Glomerular visceral epithelial cell (primary cell): ENCODE results near the gene SLX4.

ENCODE experiments used
- DNase-seq: peaks from one replicate; pipeline ENCODE4 v3.0.0-alpha.2; 2016; ENCODE audit errors: extremely low spot score

SLX4 gene

DNA sequence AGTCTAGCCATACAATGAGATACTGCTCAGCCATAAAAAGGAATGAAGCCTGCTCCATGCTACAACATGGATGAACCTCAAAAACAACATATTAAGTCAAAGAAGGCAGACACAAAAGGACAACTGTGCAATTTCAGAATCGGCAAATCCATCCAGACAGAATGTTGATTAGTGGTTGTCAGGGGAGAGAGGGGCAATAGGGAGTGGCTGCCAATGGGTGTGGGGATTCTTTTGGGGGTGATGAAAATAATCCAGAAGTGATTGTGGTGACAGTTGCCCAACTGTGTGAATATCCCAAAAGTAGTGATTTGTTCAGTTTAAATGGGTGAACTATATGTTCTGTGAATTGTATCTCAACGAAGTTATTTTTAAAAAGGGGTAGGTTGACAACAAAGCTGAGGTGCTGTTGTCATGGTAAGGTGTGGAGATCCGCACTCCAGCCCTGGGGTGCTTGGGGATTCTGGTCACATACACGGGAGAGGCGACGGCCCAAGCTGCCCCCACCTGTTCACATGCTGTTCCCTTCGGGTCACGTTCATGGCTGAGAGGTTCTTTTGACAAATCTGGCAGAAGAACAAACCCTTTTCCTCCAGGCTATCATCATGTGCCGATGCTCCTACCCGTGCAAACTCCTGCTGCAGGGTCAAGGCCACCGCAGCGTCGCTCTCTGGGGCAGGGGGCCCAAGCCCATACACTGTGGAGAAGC is 9.6 kb downstream of the SLX4 start:
- DNase-seq: no peak

DNA sequence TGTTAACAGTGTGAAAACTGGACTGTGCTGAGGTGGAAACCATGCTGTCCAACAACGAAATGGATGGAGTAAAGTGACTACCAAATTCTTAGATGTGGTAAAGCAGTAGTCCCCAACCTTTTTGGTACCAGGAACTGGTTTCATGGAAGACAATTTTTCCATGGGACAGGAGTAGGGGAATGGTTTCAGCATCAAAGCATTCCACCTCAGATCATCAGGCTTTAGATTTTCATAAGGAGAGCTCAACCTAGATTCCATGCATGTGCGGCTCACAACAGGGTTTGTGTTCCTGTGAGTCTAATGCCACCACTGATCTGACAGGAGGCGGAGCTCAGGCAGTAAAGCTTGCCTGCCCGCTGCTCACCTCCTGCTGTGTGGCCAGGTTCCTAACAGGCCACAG is 11.5 kb downstream of the SLX4 start:
- no peak for DNase-seq

DNA sequence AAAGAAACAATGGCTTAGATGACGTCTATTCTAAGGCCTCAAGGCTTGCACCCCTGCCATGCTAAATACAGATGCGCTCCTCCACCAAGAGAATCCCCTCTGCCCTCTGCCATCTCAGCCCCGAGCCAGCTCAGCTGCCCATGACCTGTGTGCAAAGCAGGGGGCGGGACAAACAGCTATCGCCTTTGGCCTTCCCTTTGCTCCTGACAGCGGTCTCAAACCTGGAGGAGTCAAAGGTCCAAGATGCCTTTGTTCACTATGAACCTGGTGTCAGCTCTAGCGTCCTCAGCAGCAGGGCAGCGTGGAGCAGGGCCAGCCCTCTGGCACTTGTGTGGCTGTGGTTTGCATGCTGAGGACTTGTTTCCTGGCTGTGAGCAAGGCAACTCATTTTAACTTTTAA is 12.3 kb downstream of the SLX4 start:
- DNase-seq: no peak

DNA sequence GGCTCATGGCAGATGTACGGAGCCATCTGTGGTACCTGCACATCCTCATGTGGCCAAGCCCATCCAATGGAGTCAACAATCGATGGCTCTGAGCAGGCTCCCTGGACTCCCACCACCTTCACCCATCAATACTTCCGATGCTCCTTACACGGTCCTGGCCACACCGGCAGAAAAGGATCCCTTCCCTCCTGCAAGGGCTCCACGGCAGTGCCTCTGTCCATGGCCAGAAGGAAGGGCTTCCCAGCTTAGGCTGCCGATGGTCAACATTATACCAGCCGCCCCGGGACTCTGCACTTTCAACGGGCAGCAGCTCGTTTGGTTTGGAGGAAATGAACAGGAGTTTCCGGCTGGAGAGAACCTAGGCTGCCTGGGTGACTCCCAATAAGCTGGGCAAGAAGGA is 13.2 kb downstream of the SLX4 start:
- no peak for DNase-seq

DNA sequence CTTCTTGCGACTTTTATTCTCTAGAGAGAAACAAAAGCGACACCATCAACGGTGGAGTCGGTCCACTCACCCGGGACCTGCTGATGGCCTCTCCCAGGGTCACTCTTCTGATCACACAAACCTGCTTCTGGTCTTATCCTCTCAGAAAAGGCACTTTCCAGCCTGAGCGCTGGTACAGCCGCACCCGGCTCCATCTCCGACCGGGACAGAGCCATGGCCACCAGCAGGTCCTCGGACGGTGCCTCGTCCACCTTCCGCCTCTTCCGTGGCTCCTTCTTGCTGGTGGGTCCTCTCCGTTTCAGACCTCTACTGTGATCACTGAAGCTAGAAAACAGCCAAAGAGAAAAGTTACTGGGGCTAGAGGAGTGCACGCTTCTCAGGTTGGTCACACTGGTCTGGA is 13.7 kb downstream of the SLX4 start:
- no peak for DNase-seq

DNA sequence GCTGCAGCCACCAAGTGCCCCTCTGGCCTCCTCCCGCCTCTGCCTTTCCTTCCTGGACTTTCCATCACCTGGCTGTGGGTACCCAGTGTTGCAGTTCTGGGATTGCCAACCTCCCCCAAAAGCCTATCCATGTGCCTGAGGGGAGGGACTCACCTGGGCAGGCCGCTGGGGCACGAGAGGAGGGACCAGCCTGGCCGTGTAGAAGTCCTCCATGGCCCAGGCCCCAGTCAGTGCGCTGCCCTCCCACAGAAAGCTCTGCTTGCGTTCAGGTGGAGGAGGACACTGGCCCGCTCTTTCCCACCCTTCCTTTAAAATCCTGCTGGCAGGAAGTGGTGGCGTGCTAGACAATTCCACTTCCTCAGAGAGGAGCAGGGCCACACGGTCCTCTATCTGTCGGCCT is 14.2 kb downstream of the SLX4 start:
- DNase-seq: no peak

DNA sequence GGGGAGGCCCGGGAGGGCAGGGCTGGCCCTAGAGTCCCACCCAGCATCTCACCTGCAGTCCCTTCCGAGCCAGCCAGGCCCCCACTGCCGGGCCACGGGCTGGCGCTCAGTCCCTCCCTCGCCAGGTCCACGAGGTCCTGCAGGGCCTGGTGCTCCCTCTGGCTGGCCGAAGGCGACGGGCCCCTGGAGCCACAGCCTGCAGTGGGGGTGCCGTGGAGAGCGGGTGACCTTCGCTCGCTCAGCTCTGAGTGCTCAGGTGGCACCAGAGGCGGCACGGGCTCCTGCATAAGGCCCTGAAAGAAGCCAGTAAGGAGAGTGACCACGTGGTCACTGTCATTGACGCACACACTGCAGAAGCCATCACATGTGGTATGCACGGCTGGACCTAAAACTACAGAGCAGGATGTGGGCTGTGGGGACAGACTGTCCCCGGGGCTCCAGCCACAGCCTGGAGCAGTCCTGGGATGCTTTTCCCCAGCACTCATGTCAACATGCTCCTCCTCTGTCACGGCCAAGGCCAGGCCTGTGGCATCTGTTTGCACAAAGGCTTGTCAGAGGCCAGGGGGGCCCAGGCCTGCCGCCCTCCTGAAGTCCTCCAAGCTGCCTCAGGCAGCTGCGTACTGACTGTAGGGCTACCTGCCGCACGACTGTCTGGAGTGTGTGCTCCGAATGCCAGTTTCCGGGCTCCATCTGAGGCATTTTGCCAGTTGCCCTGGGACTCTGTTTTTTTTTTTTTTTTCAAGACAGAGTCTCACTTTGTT is 15.1 kb downstream of the SLX4 start:
- no peak for DNase-seq

DNA sequence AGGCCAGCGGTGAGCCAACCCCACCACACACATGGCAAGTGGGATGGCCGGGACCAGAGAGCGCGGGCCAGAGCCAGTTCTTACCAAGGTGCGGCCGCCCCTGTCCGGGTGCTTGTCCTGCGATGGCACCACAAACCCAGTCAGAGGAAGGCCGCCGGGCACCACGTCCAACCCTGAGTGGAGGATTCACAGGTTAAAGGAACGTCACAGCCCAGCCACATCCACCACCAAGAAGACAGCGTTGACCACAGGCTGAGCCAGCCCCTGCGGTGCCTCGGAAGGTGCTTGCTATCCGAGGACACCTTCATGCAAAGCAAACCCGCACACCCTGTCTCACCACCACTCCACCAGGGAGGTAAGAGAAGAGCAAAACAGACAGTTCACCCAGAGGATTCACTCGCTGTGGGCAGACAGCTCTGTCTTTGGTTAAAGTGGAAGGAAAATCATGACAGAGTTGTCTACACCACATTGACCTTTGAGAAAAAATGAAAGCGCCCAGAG is 15.8 kb downstream of the SLX4 start:
- no peak for DNase-seq

DNA sequence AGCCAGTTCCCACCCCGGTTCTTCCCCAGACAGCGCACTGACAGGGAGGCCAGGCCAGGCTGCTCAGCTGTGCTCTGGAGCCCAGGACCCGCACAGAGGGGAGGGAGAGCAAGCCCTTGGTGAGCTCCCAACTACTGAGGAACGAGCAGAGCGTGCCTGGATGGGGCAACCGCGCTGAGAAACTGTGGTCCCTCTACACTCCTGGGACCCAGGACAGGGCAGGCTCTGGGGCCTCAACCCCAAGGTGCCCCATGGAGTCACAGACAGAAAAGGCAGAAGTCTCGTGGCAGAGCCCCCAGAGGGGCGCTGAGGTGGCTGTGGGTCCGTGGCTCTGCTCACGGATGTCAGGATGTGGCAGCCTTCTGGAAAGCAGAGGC is 16.3 kb downstream of the SLX4 start:
- no peak for DNase-seq

DNA sequence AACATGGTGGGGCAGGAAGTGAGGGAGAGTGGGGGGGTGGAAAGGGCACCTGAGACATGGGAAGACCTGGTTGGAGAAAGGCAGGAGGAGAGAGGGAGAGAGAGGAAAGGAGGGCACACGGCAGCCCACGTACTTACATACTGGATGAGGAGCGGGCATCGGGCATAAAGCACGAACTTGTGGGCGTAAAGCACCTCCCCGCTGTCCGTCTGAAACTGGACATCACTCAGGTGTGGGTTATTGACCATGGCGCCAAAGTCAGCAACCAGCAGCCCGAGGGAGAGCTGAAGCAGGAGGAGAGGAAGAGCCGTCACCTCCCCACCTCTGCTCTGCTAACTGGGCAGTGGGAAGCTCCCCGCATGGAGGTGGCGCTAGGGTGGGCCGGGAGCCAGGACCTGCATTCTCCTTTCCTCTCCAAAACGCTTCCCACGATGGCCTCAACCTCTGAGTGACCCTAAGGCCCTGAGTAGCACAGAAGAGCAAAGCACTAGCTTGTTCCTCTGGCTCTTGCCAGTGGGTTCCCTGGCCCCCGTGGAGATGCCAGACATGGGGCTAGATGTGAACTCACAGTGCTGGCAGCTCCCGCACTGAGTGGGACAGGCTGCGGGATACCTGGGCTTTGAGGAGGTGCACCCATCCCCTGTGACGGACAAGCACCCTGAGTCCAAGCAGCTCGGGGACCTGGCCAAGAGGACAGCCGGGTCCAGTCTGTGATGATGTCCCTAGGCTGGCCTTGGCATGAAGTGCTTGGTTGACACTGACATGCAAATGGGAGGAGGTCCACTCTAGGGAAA is 16.9 kb downstream of the SLX4 start:
- DNase-seq: no peak

DNA sequence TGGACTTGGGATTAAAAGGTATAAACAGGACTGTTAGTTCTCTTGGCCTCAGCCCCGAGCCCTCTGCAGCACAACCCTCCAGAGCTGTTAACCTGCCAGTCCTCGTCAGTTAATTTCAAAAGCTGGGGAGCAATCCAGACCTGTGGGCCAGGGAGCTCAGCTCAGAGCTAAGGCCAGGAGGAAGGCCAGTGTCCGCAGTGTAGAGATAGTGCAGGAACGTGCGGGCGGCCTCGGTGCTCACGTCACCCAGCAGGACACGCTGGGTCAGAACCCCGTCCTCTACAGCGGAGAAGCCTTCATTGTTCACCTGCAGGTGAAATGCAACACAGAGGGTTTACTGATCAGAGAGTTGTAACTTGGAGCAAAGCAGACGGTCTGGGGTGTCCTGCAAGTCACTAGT is 18.8 kb downstream of the SLX4 start:
- no peak for DNase-seq

DNA sequence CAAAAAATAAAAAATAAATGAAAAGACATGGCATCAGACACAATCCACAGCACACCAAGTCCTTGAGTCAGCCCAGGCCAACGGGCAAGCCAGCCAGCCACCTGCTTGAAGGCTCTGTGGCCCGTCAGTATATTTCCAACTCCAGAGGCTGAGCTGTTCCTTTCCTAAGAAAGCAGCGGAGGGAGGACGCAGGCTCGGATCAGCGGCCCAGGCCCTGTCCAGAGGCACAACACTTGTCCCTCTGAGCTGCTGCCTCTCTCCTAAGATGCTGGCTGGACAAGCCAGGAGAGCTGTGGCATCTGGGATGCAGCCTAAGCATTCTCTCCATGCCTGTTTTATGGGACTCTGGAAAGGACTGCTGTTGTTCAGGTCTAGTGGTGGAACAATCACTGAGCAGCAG is 19.4 kb downstream of the SLX4 start:
- no peak for DNase-seq

DNA sequence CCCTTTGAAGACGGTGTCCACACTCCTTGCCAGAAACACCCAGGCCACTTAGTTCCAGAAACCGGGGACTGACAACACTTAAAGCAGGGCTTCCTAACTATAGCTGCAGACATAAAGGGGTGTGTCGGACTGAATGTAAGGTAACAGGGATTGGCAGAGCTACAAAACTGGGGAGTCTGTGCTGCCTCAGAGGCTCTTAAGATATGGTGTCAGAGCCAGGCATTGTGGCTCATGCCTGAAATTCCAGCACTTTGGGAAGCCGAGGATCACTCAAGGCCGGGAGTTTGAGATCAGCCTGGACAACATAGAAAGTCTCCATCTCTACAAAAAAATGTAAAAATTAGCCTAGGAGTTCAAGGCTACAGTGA is 20.0 kb downstream of the SLX4 start:
- no peak for DNase-seq

DNA sequence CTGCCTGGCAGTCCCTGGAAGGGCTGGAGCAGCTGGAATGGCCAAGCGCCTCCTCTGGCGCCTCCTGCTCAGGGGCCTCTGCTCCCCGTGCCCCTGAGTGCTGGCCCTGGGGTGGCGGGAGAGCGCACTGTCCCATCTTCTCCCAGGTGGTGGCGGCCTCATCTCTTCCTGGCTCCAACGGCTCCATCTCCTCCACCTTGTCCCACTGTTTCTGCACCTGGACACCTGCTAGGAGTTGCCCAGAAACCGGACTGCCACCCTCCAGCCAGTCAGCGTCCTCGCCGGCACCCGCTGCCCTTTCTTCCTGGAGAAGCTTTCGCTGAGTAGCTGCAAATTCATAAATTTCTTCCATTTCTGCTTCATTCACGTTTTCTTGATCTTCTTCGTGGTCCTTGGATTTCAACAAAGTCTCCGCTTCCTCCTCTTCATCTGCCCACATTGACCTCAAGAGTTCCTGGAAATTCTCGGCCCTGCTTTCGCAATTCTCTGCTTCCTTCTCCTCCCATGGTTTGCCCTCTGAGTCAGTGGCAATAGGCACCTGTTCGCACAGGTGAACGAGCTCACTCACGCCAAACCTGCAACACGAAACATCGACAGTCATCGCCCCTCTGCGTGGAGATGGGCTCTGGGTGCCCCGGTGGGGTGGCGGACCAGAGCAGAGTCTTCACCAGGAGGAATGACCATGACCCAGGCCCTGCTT is 20.5 kb downstream of the SLX4 start:
- DNase-seq: no peak

DNA sequence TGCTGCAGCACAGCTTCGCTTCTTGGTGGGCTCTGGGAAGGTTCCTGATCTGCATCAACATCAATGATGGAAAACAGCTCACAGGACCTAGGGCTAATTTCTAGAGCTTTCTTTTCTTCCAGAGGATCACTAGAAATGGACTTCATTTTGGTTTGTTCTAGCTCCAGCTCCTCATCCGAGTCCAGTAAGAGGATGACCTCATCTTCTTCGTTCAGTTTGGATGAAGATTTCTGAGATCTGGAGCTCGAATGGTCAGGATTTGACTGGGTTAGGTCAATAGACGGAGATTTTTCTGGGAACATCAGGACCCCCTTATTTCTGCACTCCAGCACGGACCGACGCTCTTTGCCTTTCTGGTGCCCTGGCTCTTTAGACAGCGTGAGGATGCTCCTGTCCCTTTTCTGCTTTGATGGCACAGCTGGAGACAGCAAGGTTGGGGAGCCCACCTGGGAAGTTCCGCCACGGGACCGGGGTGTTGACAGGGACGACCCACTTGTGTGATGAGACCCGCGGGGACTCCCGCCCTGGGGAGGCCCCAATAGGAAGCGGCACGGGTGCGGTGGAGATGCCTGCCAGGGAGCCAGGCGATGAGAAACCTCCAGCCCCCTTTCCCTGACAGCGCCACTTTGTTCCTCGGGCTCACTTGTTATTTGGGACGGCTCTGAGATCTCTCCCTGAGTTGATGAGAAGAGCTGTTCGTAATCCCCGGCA is 21.3 kb downstream of the SLX4 start:
- DNase-seq: no peak

DNA sequence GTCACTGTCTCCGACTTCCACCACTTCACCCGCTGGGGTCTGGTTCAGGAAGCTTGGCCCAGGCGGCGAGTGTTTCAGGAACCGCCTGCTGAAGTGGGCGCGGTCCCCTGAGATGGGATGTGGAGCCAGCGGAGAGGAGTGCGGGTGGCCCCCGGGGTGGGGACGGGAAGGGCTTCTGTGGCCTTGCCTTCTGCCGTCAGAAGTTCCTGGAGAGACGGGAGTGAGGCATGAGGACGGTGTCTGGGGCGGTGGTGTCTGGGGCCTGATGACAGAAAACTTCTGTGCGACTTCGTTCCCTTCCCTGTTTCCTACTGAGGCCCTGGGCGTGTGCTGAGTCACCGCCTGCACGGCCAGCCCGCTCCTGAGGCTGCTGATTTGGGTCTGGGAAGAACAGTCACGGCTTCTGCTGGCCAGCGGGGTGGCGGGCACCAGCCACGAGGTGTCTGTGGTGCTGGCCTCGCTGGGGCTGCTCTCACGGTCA is 21.9 kb downstream of the SLX4 start:
- no peak for DNase-seq

DNA sequence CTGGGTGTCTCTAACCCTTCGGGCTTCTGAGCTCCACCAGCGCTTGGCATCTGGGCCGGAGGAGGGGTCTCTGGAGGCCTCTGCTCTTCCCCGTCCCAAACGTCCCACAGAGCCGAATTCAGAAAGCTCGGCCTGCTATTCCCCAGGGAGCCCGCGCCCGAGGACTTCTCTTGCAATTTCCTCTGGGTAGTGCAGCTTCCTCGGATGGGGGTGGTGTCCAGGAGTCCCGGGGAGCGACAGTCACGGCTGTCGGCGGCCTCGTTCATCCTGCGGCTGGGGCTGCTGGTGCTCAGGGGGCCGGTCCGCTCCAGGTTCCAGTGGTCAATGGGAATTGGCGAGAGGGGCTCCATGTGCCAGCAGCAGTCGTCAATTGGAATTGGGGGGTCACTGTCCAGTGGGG is 22.4 kb downstream of the SLX4 start:
- no peak for DNase-seq

DNA sequence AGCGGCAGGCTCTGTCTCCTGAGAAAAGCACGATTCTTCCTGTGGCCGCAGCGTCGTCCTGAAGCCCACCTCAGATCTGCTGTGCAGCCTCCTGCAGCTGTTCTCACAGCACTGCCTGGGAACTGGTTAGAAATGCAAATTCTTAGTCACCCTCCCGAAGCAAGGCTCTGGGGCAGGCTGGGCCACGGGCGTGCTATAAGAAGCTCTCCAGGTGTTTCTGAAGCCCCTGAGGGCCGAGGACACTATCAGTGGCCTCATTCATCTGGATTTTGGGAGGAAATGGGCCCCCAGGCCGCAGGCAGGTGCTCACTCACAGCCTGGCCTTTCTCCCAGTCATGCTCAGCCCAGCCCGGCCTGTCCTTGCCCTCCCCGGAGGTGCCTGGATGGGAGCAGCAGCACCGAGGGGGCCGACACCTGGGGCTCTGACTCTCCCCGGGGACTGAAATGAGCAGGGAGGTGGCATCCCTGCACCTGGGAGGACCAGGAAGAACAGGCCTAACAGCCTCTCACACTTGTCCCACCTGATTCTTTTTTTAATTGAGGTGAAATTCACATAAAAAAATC is 23.8 kb downstream of the SLX4 start:
- no peak for DNase-seq

DNA sequence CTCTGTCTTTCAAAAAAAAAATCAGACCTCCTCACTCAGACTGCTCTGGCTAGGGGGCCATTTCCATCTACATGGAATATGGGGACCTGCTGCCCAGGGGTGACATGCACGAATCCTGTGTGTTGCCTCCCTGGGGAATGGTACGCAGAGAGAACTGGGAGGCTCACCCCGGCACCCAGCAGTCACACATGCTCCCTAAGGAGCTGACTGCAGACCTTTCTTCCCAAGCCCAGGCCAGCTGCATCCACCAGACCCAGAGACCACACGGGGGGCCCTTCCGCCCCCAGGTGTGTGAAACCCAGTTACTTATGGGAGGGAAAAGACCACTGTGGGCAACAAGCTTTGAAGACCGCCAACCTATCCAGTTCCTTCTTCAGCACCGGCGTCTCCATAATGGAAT is 27.0 kb downstream of the SLX4 start:
- no peak for DNase-seq

DNA sequence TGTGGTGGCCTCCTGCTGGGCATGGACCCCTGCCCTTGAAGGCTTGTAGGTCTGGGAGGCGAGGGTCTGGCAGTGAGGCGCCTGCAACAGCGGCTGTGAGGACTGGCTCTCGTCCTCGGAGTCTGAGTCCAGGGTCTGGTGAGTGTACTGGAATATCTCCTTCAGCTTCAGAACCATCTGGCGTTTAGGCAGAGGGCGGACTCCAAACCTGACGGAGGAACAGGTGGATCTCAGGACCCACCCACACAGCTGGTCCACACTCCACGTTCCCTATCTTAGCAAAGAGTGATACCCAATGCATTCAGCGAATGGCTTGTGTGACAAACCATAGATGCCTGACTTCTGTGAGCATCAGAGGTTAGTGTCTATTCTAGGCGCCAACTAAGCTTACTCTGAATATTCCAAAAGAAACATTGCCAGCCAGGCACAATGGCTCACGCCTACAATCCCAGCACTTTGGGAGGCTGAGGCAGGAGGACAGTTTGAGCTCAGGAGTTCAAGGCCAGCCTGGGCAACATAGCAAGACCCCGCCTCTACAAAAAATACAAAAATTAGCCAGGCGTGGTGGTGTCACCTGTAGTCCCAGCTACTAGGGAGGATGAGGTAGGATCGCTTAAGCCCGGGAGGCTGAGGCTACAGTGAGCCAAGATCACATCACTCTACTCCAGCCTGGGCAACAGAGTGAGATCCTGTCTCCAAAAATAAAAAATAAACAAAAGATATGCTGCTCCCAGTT is 27.9 kb downstream of the SLX4 start:
- DNase-seq: no peak
